HG03354 (cell line): ENCODE data around the gene TSEN34.
"Not testable (repeated sequence)": the region's sequence is repeated elsewhere in the genome, so short reads cannot be mapped to it uniquely, and the experiment has no call there.

ENCODE experiments used
- ATAC-seq: cut with Tn5 transposase; IDR thresholded peaks from one replicate; pipeline ENCODE4 v1.9.1; 2021; ENCODE audit warnings: mild to moderate bottlenecking; ENCODE audit not compliant: unreplicated experiment, poor library complexity, severe bottlenecking

TSEN34 gene

DNA sequence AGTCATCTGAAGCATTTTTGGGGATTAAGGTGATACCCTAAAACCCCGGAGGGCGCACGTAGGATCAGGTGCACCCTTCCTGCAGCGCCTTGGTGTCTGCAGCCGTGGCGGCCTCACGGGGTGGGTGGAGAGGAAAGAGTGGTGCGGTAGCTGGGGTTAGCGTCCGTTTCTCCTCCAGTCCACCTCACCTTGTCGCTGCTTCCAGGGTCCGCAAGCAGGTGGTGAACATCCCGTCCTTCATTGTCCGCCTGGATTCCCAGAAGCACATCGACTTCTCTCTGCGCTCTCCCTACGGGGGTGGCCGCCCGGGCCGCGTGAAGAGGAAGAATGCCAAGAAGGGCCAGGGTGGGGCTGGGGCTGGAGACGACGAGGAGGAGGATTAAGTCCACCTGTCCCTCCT, 16.1 kb downstream of the TSEN34 start:
- not testable (repeated sequence) for ATAC-seq

DNA sequence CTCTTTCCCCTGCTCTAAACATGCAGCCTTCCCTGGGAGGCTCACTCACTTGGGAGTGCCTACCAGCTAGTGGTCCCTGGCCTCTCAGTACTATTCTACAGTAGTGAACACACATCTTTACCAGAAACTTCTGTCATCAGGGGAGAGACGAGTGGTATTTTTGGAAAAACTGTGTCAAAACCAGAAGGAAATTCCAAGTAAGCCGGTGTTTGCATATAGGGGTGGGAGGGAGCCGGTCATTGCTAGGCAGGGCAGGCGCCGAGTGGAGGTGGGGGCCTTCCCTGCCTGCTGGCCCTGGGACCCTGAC, 16.5 kb downstream of the TSEN34 start:
- ATAC-seq, result no peak

GRCh38 chr19:54207983-54208783, 17.1 kb downstream of the TSEN34 start:
- ATAC-seq, result no peak

DNA sequence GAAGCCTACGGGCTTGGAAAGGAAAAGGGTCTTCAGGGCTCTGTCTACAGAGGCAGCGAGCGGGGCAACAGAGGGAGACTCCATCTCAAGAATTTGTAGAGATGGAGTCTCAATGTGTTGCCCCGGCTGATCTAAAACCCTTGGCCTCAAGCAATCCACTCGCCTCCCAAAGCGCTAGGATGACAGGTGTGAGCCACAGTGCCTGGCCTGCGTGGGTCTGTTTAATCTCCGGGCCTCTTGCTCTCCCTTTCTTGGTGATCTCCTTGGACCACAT, 17.6 kb downstream of the TSEN34 start:
- no peak for ATAC-seq

- ATAC-seq, result no peak
Measured at GRCh38 chr19:54209058-54209810, 18.1 kb downstream of the TSEN34 start.

- ATAC-seq, result no peak
Measured at GRCh38 chr19:54209811-54210494, 18.8 kb downstream of the TSEN34 start.

DNA sequence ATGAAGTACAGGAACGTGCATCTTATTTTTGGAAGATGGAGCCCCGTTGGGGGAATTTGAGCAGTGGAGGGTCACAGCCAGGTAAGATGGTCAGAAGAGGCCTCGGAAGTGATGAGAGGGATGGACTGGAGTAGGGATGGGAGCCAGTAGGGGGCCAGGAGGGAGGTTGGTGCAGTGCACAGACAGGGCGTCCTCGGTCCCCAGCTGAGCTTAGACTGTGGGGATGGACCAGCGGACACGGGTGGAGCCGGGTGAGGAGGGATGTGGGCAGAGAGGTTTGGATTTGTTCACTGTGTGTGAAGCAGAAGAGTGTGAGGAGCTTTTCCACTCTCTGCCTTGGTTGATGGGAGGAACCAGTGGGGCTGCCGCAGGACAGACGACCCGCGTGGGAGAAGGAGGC, 20.1 kb downstream of the TSEN34 start:
- no peak for ATAC-seq

GRCh38 chr19:54214217-54214616, 23.1 kb downstream of the TSEN34 start:
- not testable (repeated sequence) for ATAC-seq

- not testable (repeated sequence) for ATAC-seq
Measured at GRCh38 chr19:54214734-54215133, 23.6 kb downstream of the TSEN34 start.

- ATAC-seq, result no peak
Measured at GRCh38 chr19:54216869-54217268, 25.8 kb downstream of the TSEN34 start.

GRCh38 chr19:54217517-54218247, 26.6 kb downstream of the TSEN34 start:
- not testable (repeated sequence) for ATAC-seq

- no peak for ATAC-seq
Measured at GRCh38 chr19:54218259-54218658, 27.2 kb downstream of the TSEN34 start.

- no peak for ATAC-seq
Measured at GRCh38 chr19:54218960-54219661, 28.0 kb downstream of the TSEN34 start.

DNA sequence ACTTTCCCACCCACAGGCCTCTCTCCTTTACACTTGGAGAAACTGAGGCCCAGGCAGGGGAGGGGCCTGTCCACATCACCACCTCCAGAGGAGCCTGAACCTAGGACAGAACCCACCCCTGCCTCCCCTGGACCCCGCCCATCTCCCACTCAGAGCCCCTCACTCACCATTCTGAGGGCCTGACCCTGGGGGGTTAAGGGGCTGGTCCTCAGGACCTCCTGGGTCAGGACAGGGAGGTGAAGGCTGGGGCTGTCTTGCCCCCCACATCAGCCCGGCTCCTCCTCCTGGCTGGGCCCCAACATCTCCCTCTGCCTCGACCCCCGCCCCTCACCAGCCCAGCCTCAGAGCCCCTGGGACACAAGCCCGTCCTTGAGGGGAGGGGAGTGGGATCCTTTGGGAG, 28.6 kb downstream of the TSEN34 start:
- not testable (repeated sequence) for ATAC-seq

DNA sequence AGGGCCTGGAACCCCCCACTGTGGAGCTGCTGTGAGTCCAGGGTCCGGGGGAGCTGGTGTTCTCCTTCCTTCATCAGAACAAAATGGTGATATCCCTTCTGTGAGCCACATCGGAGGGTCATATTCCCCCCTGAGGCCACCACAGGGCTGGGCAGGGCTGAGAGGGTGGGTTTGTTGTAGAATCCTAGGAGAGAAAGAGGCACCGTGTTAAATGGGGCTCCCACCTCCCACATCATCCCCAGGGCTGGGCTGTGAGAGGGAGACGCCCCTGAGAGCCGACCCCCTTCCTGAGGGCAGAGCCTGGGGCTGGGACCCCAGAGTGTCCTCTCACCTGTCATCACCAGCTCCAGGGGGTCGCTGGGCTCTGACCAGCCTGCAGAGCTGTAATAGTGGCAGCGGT, 30.8 kb downstream of the TSEN34 start:
- ATAC-seq, result not testable (repeated sequence)

GRCh38 chr19:54222474-54223276, 31.6 kb downstream of the TSEN34 start, which contains the start of gene LILRB3:
TSS of gene LILRB3 (minus strand) at chr19:54223007. CDS start at chr19:54222976, 31 bp downstream.
- ATAC-seq, result not testable (repeated sequence)

GRCh38 chr19:54223277-54223936, 32.3 kb downstream of the TSEN34 start:
- ATAC-seq, result not testable (repeated sequence)

DNA sequence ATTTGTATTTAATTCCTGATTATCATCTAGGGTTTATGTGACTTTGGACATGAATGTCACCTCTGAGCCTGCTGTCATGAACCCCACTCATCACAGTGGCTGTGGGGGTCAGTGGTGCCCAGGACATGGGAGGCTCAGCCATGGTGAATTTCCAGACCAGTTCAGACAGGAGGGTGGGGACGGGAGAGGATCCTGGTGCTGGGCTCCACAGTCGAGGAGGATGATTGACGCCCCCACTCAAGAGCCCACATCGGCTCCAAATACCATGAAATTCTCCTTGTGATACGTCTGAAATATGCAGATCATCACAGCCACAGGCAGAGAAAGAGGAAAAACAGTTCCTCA, 32.8 kb downstream of the TSEN34 start:
- not testable (repeated sequence) for ATAC-seq
